Hematopoietic multipotent progenitor cell treated with erythropoietin and hydrocortisone succinate and interleukin-3 and kit ligand, for 6 days (in vitro differentiated cells): ENCODE results near the gene OXT.

Experiments
- DNase-seq: peaks from one replicate; pipeline ENCODE4 v3.0.0-alpha.2; 2015

Gene OXT

GRCh38 chr20:3088031-3088430, 16.6 kb downstream of the OXT start:
- DNase-seq, result no peak

DNA sequence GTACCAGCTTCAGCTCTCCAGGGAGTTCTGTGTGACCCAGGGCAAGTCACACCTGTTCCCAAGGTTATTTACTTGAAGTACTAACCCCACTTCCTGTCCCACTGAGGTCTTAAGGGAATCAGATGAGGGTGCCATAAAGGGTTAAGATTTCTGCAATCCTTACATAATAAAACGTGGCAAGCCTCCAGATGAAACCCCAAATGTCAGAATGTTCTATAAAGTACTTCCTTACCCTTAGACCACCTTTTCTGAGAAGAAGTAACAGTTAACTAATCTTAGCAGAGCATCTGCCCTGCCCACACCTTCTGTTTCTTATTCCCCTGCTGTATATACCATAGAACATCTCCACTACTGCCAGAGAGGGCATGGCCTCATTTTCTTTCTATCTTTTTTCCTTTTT, 19.1 kb downstream of the OXT start:
- peak; percentile 89 for DNase-seq

GRCh38 chr20:3092611-3093379, 21.4 kb downstream of the OXT start:
- no peak for DNase-seq

DNA sequence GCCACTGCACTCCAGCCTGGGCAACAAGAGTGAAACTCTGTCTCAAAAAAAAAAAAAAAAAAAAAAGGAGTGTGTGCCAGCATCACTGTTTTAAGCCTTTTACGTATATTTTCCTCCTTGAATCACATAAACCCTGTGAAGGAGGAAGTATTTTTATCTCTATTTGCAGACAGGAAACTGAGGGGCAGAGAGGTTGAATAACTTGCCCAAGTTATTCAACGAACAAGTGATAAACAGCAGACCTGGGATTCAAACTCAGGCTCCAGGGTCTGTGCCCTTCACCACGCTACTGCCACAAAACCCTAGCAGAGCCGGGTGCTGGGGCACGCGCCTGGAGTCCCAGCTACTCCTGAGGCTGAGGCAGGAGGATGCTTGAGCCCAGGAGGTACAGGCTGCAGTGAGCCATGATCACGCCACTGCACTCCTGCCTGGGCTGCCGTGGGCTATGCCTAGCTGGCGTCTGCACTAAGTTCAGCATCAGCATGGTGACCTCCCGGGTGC, 22.5 kb downstream of the OXT start:
- peak; percentile 86 for DNase-seq

DNA sequence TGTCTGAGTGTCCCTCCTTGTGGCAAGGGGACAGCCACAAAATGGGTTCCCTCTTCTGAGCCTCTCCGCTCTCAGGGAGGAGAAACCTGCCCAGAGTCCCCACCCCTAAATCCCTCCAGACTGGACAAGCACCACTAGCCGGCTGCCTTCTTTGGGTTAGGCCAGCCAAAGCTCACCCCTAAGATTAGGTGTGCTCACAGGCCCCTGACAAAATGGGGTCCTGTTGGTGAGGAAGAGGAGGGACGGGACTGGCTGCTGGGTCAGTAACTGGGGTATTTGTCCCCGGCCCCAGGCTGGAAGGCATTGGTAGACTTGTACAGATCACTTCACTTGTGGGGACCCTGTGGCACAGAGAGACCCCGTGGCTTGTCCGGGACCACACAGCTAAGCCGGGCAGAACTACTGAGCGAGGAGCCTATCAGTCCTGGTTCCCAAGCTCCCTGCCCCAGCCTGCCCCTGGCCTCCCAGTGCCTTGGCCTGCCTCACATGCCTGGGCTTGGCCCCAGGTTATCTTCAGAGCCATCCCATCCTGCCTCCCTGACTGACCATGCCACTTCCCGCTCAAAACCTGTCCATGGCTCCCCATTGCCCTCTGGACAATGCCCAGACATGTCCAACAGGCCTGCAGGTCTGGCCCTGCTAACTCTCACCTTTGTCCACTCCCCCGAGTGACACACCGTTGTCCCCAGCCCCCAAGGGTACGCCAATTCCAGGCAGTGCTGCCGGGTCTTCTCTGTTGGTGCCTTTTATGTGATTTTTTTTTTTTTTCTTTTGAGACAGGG, 23.6 kb downstream of the OXT start:
- no peak for DNase-seq

GRCh38 chr20:3100480-3100879, 29.1 kb downstream of the OXT start:
- DNase-seq, result no peak

DNA sequence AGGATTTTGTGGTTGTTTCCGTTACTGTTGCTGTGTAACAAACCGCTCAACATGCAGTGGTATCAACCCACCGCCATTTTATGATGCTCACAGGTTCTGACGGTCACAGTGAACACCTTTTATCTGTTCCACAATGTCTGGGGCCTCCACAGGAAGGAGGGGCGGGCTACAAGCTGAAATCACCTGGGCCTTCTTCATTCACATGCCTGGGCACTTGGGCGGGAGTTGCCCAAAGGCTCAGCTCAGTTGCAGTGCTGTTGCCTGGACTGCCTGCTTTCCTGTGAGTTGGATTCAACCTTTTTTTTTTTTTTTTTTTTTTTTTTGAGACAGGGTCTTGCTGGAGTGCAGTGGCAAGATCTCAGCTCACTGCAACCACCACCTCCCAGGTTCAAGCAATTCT, 29.8 kb downstream of the OXT start:
- no peak for DNase-seq

GRCh38 chr20:3101737-3102574, 30.5 kb downstream of the OXT start:
- DNase-seq, result peak; percentile 64

- DNase-seq, result no peak
Observed at GRCh38 chr20:3102575-3103368, 31.4 kb downstream of the OXT start.

DNA sequence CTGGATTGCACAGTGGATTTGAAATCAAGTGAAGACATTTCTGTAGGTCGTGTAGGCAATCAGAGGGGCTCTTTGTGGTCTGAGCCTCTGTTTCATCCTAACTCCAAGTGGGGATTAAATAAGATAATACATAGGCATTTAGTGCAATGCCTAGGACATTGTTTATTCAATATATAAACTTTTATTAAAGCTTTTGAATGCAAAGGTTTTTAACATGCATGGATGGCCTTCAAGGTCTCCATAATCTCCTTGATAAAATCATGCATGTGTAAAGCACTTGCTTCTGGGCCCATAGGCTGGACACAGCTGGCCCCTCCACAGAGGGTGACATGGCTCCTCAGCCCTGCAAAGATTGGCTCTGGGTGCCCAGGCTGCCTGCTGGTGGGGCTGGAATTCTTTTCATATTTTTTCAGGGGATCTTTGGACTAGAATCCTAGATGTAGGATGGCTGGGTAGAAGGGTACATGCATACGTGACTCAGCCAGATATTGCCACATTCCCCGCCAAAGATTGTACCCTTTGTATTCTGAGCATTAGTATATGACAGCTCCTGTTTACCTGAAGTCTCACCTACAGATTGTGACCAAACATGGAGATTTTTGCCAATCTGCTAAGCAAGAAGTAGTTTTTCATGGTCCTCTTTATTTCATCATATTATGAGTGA, 32.1 kb downstream of the OXT start:
- no peak for DNase-seq

- DNase-seq, result no peak
Observed at GRCh38 chr20:3105256-3106137, 34.1 kb downstream of the OXT start.

DNA sequence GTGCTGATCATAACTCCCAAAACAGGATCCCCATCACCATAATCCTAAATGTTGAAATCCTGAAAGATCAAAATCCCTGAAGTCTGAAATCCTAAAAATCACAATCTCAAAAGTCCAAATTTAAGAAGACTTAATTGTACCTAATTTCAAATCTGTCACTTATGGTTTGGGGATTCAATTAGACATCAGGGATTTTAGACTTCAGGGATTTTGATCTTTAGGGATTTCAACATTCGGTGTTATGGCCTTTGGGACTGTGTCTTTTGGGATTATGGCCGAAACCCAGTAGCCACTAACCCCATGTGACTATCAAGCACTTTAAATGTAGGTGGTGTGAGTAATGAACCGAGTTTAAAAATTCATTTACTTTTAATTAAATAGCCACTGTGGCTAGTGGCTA, 34.8 kb downstream of the OXT start:
- no peak for DNase-seq

- DNase-seq, result peak; percentile 63
Observed at GRCh38 chr20:3106658-3107463, 35.4 kb downstream of the OXT start.

GRCh38 chr20:3107464-3108025, 36.1 kb downstream of the OXT start:
- DNase-seq, result no peak

GRCh38 chr20:3109350-3110302, 38.2 kb downstream of the OXT start:
- no peak for DNase-seq

- no peak for DNase-seq
Observed at GRCh38 chr20:3111507-3111906, 40.1 kb downstream of the OXT start.

- DNase-seq, result no peak
Observed at GRCh38 chr20:3111995-3112394, 40.6 kb downstream of the OXT start.
